Measurements from ENCODE around the gene SORBS2.

Gene SORBS2

GRCh38 chr4:185583813-185584212, 228.2 kb downstream of the SORBS2 start:
- Histone ChIP-seq H3K18ac (ENCODE audit: low read length) (no peak overlapping the region), H2BK15ac (replicated peaks; ENCODE audit: low read depth) (no peak overlapping the region), H3K23ac (ENCODE audit: low read length) (no peak overlapping the region), H4K8ac (ENCODE audit: low read depth, low read length) (no peak overlapping the region), H3K79me1 (ENCODE audit: low read length) (no peaks in the 10 kb centered on the region), H2BK120ac (ENCODE audit: low read depth, low read length) (no peak overlapping the region), H2BK5ac (ENCODE audit: low read length) (no peak overlapping the region), H2AK5ac (ENCODE audit: low read length) (no peak overlapping the region), H4K5ac (ENCODE audit: low read length) (no peak overlapping the region), H3K56ac (ENCODE audit: low read length) (no peak overlapping the region), H3K4me3 (ENCODE audit: low read length) (no peak overlapping the region), H3K27me3 (ENCODE audit: insufficient read depth, low read length, poor library complexity) (no peaks in the 10 kb centered on the region), H3K27ac (ENCODE audit: low read depth, low read length) (no peak overlapping the region), H3K79me2 (ENCODE audit: control insufficient read depth, insufficient read depth, low read length) (no peaks in the 10 kb centered on the region), H3K4me2 (ENCODE audit: low read length) (no peak overlapping the region), H3K9ac (ENCODE audit: low read length) (no peak overlapping the region), H3K36me3 (ENCODE audit: control insufficient read depth, insufficient read depth, low read length) (no peaks in the 10 kb centered on the region), H3K4me1 (ENCODE audit: control insufficient read depth, low read depth, low read length) (no peaks in the 10 kb centered on the region), H3K4ac (ENCODE audit: low read depth, low read length) (no peak overlapping the region)
- WGBS (ENCODE audit: extremely low coverage, insufficient coverage, low lambda C conversion rate), result no CpG with 5 or more reads among the region's 1 CpG
- no peak for DNase-seq

GRCh38 chr4:185582651-185583400, 229.2 kb downstream of the SORBS2 start:
- Histone ChIP-seq H3K27ac (ENCODE audit: low read depth, low read length) (no peak overlapping the region), H2BK120ac (ENCODE audit: low read depth, low read length) (no peak overlapping the region), H3K79me2 (ENCODE audit: control insufficient read depth, insufficient read depth, low read length) (no peaks in the 10 kb centered on the region), H3K23ac (ENCODE audit: low read length) (no peak overlapping the region), H3K79me1 (ENCODE audit: low read length) (no peaks in the 10 kb centered on the region), H3K18ac (ENCODE audit: low read length) (no peak overlapping the region), H3K4ac (ENCODE audit: low read depth, low read length) (no peak overlapping the region), H4K8ac (ENCODE audit: low read depth, low read length) (no peak overlapping the region), H3K27me3 (ENCODE audit: insufficient read depth, low read length, poor library complexity) (no peaks in the 10 kb centered on the region), H2BK5ac (ENCODE audit: low read length) (no peak overlapping the region), H2AK5ac (ENCODE audit: low read length) (no peak overlapping the region), H3K36me3 (ENCODE audit: control insufficient read depth, insufficient read depth, low read length) (no peaks in the 10 kb centered on the region), H3K4me1 (ENCODE audit: control insufficient read depth, low read depth, low read length) (no peaks in the 10 kb centered on the region), H2BK15ac (replicated peaks; ENCODE audit: low read depth) (peak overlapping the region; percentile 62), H3K9ac (ENCODE audit: low read length) (no peak overlapping the region), H3K56ac (ENCODE audit: low read length) (no peak overlapping the region), H4K5ac (ENCODE audit: low read length) (no peak overlapping the region), H3K4me2 (ENCODE audit: low read length) (no peak overlapping the region), H3K4me3 (ENCODE audit: low read length) (no peak overlapping the region)
- DNase-seq, result no peak
- WGBS (ENCODE audit: extremely low coverage, insufficient coverage, low lambda C conversion rate), result no CpG with 5 or more reads among the region's 7 CpGs

- H2BK15ac ChIP-seq (replicated peaks; ENCODE audit: low read depth), result no peak overlapping the region
- H3K27ac ChIP-seq (ENCODE audit: low read depth, low read length), result no peak overlapping the region
- no CpG with 5 or more reads among the region's 12 CpGs for WGBS (ENCODE audit: extremely low coverage, insufficient coverage, low lambda C conversion rate)
Observed at GRCh38 chr4:185580699-185581098, 231.3 kb downstream of the SORBS2 start.

GRCh38 chr4:185578284-185578683, 233.7 kb downstream of the SORBS2 start:
- Histone ChIP-seq H3K18ac (ENCODE audit: low read length) (no peak overlapping the region), H3K79me2 (ENCODE audit: control insufficient read depth, insufficient read depth, low read length) (no peaks in the 10 kb centered on the region), H2BK15ac (replicated peaks; ENCODE audit: low read depth) (no peak overlapping the region), H3K4ac (ENCODE audit: low read depth, low read length) (no peak overlapping the region), H3K4me1 (ENCODE audit: control insufficient read depth, low read depth, low read length) (no peaks in the 10 kb centered on the region), H2AK5ac (ENCODE audit: low read length) (no peak overlapping the region), H3K9ac (ENCODE audit: low read length) (no peak overlapping the region), H3K4me2 (ENCODE audit: low read length) (no peak overlapping the region), H2BK5ac (ENCODE audit: low read length) (no peak overlapping the region), H4K8ac (ENCODE audit: low read depth, low read length) (no peak overlapping the region), H3K36me3 (ENCODE audit: control insufficient read depth, insufficient read depth, low read length) (no peaks in the 10 kb centered on the region), H3K23ac (ENCODE audit: low read length) (no peak overlapping the region), H2BK120ac (ENCODE audit: low read depth, low read length) (no peak overlapping the region), H3K79me1 (ENCODE audit: low read length) (no peaks in the 10 kb centered on the region), H3K56ac (ENCODE audit: low read length) (no peak overlapping the region), H3K27me3 (ENCODE audit: insufficient read depth, low read length, poor library complexity) (no peaks in the 10 kb centered on the region), H3K27ac (ENCODE audit: low read depth, low read length) (no peak overlapping the region), H4K5ac (ENCODE audit: low read length) (no peak overlapping the region), H3K4me3 (ENCODE audit: low read length) (no peak overlapping the region)
- no peak for DNase-seq
- WGBS (ENCODE audit: extremely low coverage, insufficient coverage, low lambda C conversion rate), result no CpG with 5 or more reads among the region's 3 CpGs

More at GRCh38 chr4:185580699-185581098, 231.3 kb downstream of the SORBS2 start:
- Histone ChIP-seq H3K79me2 (ENCODE audit: control insufficient read depth, insufficient read depth, low read length) (no peaks in the 10 kb centered on the region), H3K56ac (ENCODE audit: low read length) (no peak overlapping the region), H3K23ac (ENCODE audit: low read length) (no peak overlapping the region), H4K5ac (ENCODE audit: low read length) (no peak overlapping the region), H3K36me3 (ENCODE audit: control insufficient read depth, insufficient read depth, low read length) (no peaks in the 10 kb centered on the region), H3K27me3 (ENCODE audit: insufficient read depth, low read length, poor library complexity) (no peaks in the 10 kb centered on the region), H3K9ac (ENCODE audit: low read length) (no peak overlapping the region), H3K79me1 (ENCODE audit: low read length) (no peaks in the 10 kb centered on the region), H3K18ac (ENCODE audit: low read length) (no peak overlapping the region), H3K4me2 (ENCODE audit: low read length) (no peak overlapping the region), H3K4me1 (ENCODE audit: control insufficient read depth, low read depth, low read length) (no peaks in the 10 kb centered on the region), H3K4ac (ENCODE audit: low read depth, low read length) (no peak overlapping the region), H2AK5ac (ENCODE audit: low read length) (no peak overlapping the region), H2BK5ac (ENCODE audit: low read length) (no peak overlapping the region), H3K4me3 (ENCODE audit: low read length) (no peak overlapping the region), H4K8ac (ENCODE audit: low read depth, low read length) (no peak overlapping the region), H2BK120ac (ENCODE audit: low read depth, low read length) (no peak overlapping the region)
- DNase-seq, result peak; percentile 58

GRCh38 chr4:185576962-185577950, 234.7 kb downstream of the SORBS2 start:
- Histone ChIP-seq H3K27ac (ENCODE audit: low read depth, low read length) (no peak overlapping the region), H3K79me1 (ENCODE audit: low read length) (no peaks in the 10 kb centered on the region)

More at GRCh38 chr4:185576962-185577950, 234.7 kb downstream of the SORBS2 start:
- Histone ChIP-seq H4K8ac (ENCODE audit: low read depth, low read length) (no peak overlapping the region), H3K4me1 (ENCODE audit: control insufficient read depth, low read depth, low read length) (no peaks in the 10 kb centered on the region), H3K4ac (ENCODE audit: low read depth, low read length) (no peak overlapping the region), H3K18ac (ENCODE audit: low read length) (no peak overlapping the region), H2BK120ac (ENCODE audit: low read depth, low read length) (no peak overlapping the region), H2BK5ac (ENCODE audit: low read length) (no peak overlapping the region), H3K4me2 (ENCODE audit: low read length) (no peak overlapping the region), H3K9ac (ENCODE audit: low read length) (no peak overlapping the region), H3K36me3 (ENCODE audit: control insufficient read depth, insufficient read depth, low read length) (no peaks in the 10 kb centered on the region), H3K56ac (ENCODE audit: low read length) (no peak overlapping the region), H3K27me3 (ENCODE audit: insufficient read depth, low read length, poor library complexity) (no peaks in the 10 kb centered on the region), H2AK5ac (ENCODE audit: low read length) (no peak overlapping the region), H3K4me3 (ENCODE audit: low read length) (no peak overlapping the region), H3K23ac (ENCODE audit: low read length) (no peak overlapping the region), H3K79me2 (ENCODE audit: control insufficient read depth, insufficient read depth, low read length) (no peaks in the 10 kb centered on the region), H4K5ac (ENCODE audit: low read length) (no peak overlapping the region), H2BK15ac (replicated peaks; ENCODE audit: low read depth) (no peak overlapping the region)
- WGBS (ENCODE audit: extremely low coverage, insufficient coverage, low lambda C conversion rate), result no CpG with 5 or more reads among the region's 8 CpGs
- DNase-seq, result peak; percentile 43
